ENCODE measurements around the gene THEMIS2.

The THEMIS2 gene

DNA sequence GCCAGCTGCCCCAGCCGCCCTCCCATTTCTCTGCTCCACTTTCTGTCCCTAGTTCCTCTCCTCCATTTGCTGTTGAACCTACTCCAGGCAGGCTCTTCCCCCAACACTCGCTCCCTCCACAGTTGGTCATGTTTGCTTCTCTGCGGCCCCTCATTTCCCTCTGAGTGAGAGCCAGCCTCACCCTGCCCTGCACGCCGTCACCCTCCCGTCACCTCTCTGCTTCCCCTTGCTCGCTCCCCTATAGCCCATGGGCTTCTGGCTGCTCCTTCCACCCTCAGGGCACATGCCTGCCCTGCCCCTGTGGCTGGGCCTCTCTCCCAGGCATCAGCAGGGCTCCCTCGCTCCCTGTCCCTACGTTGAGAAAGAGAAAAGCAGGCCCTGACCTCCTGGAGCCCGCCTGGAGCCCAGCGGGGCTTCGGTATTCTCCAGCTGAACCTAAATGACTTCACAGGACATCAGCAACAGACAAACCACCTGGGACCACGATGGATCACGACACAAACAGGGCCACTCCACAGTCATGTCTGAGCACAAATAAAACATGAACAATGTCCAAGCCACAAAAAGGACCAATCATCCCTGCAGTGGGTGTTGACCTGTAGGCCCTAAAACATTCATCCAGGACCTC, 13.3 kb upstream of the THEMIS2 start:
- H3K4me3 ChIP-seq: no peak overlapping the region
- H3K36me3 ChIP-seq: no peaks in the 10 kb centered on the region
- TF ChIP-seq, protein P1, sequence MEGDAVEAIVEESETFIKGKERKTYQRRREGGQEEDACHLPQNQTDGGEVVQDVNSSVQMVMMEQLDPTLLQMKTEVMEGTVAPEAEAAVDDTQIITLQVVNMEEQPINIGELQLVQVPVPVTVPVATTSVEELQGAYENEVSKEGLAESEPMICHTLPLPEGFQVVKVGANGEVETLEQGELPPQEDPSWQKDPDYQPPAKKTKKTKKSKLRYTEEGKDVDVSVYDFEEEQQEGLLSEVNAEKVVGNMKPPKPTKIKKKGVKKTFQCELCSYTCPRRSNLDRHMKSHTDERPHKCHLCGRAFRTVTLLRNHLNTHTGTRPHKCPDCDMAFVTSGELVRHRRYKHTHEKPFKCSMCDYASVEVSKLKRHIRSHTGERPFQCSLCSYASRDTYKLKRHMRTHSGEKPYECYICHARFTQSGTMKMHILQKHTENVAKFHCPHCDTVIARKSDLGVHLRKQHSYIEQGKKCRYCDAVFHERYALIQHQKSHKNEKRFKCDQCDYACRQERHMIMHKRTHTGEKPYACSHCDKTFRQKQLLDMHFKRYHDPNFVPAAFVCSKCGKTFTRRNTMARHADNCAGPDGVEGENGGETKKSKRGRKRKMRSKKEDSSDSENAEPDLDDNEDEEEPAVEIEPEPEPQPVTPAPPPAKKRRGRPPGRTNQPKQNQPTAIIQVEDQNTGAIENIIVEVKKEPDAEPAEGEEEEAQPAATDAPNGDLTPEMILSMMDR (IDR thresholded peaks at IDR 0.05): no peak
- H3K4me1 ChIP-seq: peaks cover 0 to 3% (median 0%) of the 10 kb centered on the region in 4 donors
- H3K9me3 ChIP-seq: no peaks in the 10 kb centered on the region
- DNase-seq: peak in 1 of 2 donors; percentile 64
- no peaks in the 10 kb centered on the region for H3K27me3 ChIP-seq
- no peak overlapping the region for H3K27ac ChIP-seq
- intact Hi-C loops (cut with DNase I; ENCODE audit: low total_unique reads): no loop called here

DNA sequence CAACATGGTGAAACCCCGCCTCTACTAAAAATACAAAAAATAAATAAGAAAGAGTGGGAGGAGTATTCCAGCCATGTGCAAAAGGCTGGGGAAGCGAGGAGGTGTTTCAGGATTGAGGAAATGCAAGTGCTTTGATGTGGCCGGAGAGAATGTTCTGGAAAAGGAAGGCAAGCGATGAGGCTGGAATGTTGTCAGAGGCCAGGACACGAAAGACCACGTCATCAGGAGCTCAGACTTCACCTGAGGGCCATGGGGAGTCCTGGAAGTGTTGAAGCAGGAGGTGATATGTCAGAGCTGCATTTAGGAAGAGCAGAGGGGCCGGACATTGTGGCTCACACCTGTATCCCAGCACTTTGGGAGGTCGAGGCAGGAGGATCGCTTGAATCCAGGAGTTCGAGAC, 10.9 kb upstream of the THEMIS2 start:
- H3K36me3 ChIP-seq: no peaks in the 10 kb centered on the region
- DNase-seq: no peak
- H3K4me1 ChIP-seq: peaks cover 0 to 3% (median 0%) of the 10 kb centered on the region in 4 donors
- H3K4me3 ChIP-seq: no peak overlapping the region
- no peaks in the 10 kb centered on the region for H3K9me3 ChIP-seq
- H3K27me3 ChIP-seq: no peaks in the 10 kb centered on the region
- TF ChIP-seq, protein P1 (IDR thresholded peaks at IDR 0.05): no peak
- H3K27ac ChIP-seq: no peak overlapping the region
- intact Hi-C loops (cut with DNase I; ENCODE audit: low total_unique reads): loop anchor here (5.0 kb wide), 1 partner anchor 116 kb away; no protein-coding TSS in a partner anchor

DNA sequence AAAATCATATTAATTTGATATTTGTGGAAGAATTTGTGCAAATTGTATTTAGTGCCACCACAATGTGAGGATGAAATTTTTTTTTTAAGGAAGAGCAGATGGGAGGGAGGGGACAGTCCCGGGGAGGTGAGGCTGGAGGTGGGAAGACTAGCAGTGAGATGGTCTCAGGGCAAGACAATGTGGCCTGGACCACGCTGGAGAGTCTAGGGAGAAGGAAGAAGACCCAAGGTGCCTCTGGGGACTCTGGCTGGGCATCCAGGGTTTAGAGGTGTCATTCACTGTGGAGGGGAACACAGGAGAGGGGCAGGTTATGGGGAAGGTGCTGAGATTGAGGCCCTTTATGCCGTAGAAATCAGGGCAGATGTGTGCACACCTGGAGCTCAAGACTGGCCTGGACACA, 10.3 kb upstream of the THEMIS2 start:
- intact Hi-C loops (cut with DNase I; ENCODE audit: low total_unique reads): loop anchor here (5.0 kb wide), 1 partner anchor 115 kb away; no protein-coding TSS in a partner anchor
- H3K4me3 ChIP-seq: no peak overlapping the region
- H3K27me3 ChIP-seq: no peaks in the 10 kb centered on the region
- H3K36me3 ChIP-seq: no peaks in the 10 kb centered on the region
- TF ChIP-seq, protein P1 (IDR thresholded peaks at IDR 0.05): no peak
- no peaks in the 10 kb centered on the region for H3K9me3 ChIP-seq
- H3K4me1 ChIP-seq: peaks cover 0 to 3% (median 0%) of the 10 kb centered on the region in 4 donors
- no peak for DNase-seq
- H3K27ac ChIP-seq: no peak overlapping the region

DNA sequence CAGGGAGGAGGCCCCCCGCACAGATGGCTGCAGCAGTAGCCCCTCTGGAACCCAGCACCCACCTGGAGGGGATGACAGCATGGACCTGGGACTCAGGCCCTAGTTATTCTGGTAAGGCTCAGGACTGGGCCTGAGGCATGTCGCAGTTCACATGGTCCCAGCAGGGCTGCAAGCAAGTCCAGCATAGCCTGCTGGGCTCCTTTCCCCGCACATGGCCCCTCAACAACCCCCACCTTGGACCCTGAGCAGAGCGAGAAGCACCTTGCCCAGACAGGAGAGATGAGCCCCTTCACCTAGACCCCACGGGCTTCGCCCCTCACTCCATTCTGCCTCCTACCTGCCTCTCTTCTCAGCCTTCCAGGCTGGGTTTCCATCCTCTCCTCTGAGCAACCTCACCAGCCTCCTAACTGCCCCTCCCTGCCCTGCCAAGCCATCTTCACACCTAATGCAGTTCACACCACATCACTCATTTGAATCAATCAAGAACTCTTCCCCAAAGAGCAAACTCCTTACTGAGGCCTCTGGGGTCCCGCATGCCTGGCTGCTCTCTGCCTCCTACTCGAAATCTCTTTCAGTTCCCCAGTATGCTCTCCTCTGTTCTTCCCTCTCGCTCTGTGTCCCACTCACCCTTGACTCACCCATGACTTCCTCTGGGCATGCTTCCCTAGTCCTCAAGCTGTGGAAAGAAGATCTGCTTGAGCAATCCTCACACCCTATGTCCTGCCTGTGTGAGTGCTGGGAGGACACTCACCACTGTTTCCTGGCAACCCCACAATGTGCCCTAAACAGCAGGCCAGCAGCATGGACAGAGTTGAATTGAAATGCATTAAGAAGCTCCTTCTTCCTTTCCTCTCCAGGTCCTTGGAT, 9.4 kb upstream of the THEMIS2 start:
- Histone ChIP-seq H3K9me3 (no peaks in the 10 kb centered on the region), H3K27me3 (no peaks in the 10 kb centered on the region), H3K4me1 (peaks cover 0 to 3% (median 0%) of the 10 kb centered on the region in 4 donors), H3K36me3 (no peaks in the 10 kb centered on the region), H3K4me3 (no peak overlapping the region), H3K27ac (peak overlapping the region in 1 of 2 donors; percentile 37)
- intact Hi-C loops (cut with DNase I; ENCODE audit: low total_unique reads): loop anchor here (5.0 kb wide), 1 partner anchor 114 kb away; no protein-coding TSS in a partner anchor
- peak; percentile 82 to 86 for DNase-seq
- TF ChIP-seq, protein P1 (IDR thresholded peaks at IDR 0.05): no peak

DNA sequence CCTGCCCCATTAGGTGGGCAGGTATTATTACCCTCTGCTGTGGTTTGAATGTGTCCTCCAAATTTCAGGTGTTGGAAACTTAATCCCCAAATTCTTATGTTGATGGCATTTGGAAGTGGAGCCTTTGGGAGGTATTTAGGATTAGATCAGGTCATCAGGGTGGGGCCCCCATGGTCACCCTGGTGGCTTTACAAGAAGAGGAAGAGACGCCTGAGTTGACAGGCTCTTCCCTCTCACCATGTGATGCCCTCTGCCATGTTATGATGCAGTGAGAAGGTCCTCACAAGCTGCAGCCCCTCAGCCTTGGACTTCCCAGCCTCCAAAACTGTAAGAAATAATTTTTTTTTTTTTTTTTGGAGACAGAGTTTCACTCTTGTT, 8.8 kb upstream of the THEMIS2 start:
- DNase-seq: no peak
- no peaks in the 10 kb centered on the region for H3K9me3 ChIP-seq
- H3K27ac ChIP-seq: no peak overlapping the region
- TF ChIP-seq, protein P1 (IDR thresholded peaks at IDR 0.05): no peak
- intact Hi-C loops (cut with DNase I; ENCODE audit: low total_unique reads): loop anchor here (5.0 kb wide), 1 partner anchor 114 kb away; no protein-coding TSS in a partner anchor
- no peak overlapping the region for H3K4me3 ChIP-seq
- H3K36me3 ChIP-seq: no peaks in the 10 kb centered on the region
- H3K27me3 ChIP-seq: no peaks in the 10 kb centered on the region
- no peaks in the 10 kb centered on the region for H3K4me1 ChIP-seq
